CD8-positive, alpha-beta memory T cell (primary cell): ENCODE measurements around the gene AVPR2. TPM values are rescaled to one million over a fixed set of nuclear protein-coding genes. Genes with fewer than 3 reads are reported as not detected.

ENCODE experiments used
- CTCF ChIA-PET: fragments of 350-600 bp; sonication (Branson Sonifier 250); formaldehyde crosslinking; loops from one replicate; lab custom pipeline; 2021; ENCODE audit warnings: antibody characterized with exemption; lab: Charles Lee
- POLR2A ChIA-PET: fragments of 350-600 bp; sonication (Branson Sonifier 250); formaldehyde crosslinking; loops from one replicate; lab custom pipeline; 2021; ENCODE audit warnings: antibody characterized with exemption; lab: Charles Lee
- DNase-seq, 5 donors: peaks; one replicate each; pipeline versions ENCODE4 v3.0.0 to v3.0.0-alpha.2; 2020 to 2022; ENCODE audit warnings: mixed read lengths in 1 of 5
- H3K27ac ChIP-seq: one replicate; pipeline ENCODE4 v1.7.0; 2013; ENCODE audit warnings: low read depth, mild to moderate bottlenecking, low read length, moderate library complexity
- H3K27me3 ChIP-seq: 2 replicates; pipeline ENCODE4 v1.7.0; 2013; ENCODE audit warnings: low read length, mild to moderate bottlenecking; ENCODE audit not compliant: insufficient read depth, poor library complexity, severe bottlenecking
- H3K36me3 ChIP-seq: 2 replicates; pipeline ENCODE4 v1.7.0; 2013; ENCODE audit warnings: mild to moderate bottlenecking, low read length, moderate library complexity; ENCODE audit not compliant: insufficient read depth
- H3K4me1 ChIP-seq: 2 replicates; pipeline ENCODE4 v1.7.0; 2013; ENCODE audit warnings: mild to moderate bottlenecking, low read length, moderate library complexity; ENCODE audit not compliant: insufficient read depth
- H3K4me3 ChIP-seq: 2 replicates; pipeline ENCODE4 v1.7.0; 2013; ENCODE audit warnings: mild to moderate bottlenecking, low read length
- H3K9me3 ChIP-seq: 2 replicates; pipeline ENCODE4 v1.7.0; 2013; ENCODE audit warnings: mild to moderate bottlenecking, low read length
- H3K27ac Mint-ChIP-seq, 8 donors: one replicate each; pipeline ENCODE4 v1.8.0; 2020 to 2021; ENCODE audit warnings: mixed read lengths in 8 of 8, mild to moderate bottlenecking in 6 of 8, inconsistent platforms in 3 of 8, moderate library complexity in 3 of 8
- H3K27me3 Mint-ChIP-seq, 2 donors: one replicate each; pipeline ENCODE4 v1.8.0; 2020 to 2021; ENCODE audit warnings: mixed read lengths in 2 of 2, mild to moderate bottlenecking in 1 of 2, moderate library complexity in 1 of 2
- H3K36me3 Mint-ChIP-seq, 3 donors: one replicate each; pipeline ENCODE4 v1.8.0; 2020 to 2021; ENCODE audit warnings: mixed read lengths in 3 of 3, inconsistent platforms in 1 of 3, mild to moderate bottlenecking in 1 of 3
- H3K4me1 Mint-ChIP-seq, 3 donors: one replicate each; pipeline ENCODE4 v1.8.0; 2020 to 2021; ENCODE audit warnings: mixed read lengths in 3 of 3, inconsistent platforms in 1 of 3, mild to moderate bottlenecking in 1 of 3
- H3K4me3 Mint-ChIP-seq, 7 donors: one replicate each; pipeline ENCODE4 v1.8.0; 2020 to 2021; ENCODE audit warnings: mixed read lengths in 7 of 7, mild to moderate bottlenecking in 6 of 7, moderate library complexity in 4 of 7, inconsistent platforms in 2 of 7
- H3K9me3 Mint-ChIP-seq, 5 donors: one replicate each; pipeline ENCODE4 v1.8.0; 2020 to 2022; ENCODE audit warnings: mixed read lengths in 5 of 5, mild to moderate bottlenecking in 3 of 5, moderate library complexity in 2 of 5, inconsistent platforms in 1 of 5
- polyA plus RNA-seq: library from polyadenylated mRNA; unstranded; fragments of 300-500 nt; fragmentation: Illumina TruSeq; gene quantifications from one replicate; pipeline ENCODE4 v1.2.3, GENCODE V29; 2021
- total RNA-seq, 2 experiments: library from RNA; stranded (reverse); gene quantifications; one replicate each; pipeline ENCODE4 v1.2.3, GENCODE V29; 2021

AVPR2 gene
- total and polyA plus RNA-seq, 3 experiments from 2014 or later, result not detected

GRCh38 chrX:153924149-153924861, 19.8 kb downstream of the AVPR2 start:
- ChIA-PET POLR2A (interaction anchor here (0.6 to 3.1 kb wide), 7 partner anchors 12 to 130 kb away, joined by 4 to 17 read pairs (median 6); partner anchors contain the start of genes IDH3G, NAA10 and SSR4), CTCF (interaction anchor here (0.7 to 10.5 kb wide), 5 partner anchors 9 to 25 kb away, joined by 3 to 230 read pairs (median 5); partner anchors contain the start of genes NAA10 and RENBP)
- Mint-ChIP-seq H3K27me3 (peaks cover 0 to 2% of the 10 kb centered on the region in 2 donors), H3K36me3 (peaks cover 0 to 26% (median 0%) of the 10 kb centered on the region in 3 donors), H3K9me3 (peaks cover 0 to 3% (median 0%) of the 10 kb centered on the region in 5 donors), H3K4me1 (peaks cover 49 to 65% (median 51%) of the 10 kb centered on the region in 3 donors), H3K27ac (peak overlapping the region; percentile 90 to 98 (median 96)), H3K4me3 (peak overlapping the region; percentile 89 to 96 (median 92))
- Histone ChIP-seq H3K9me3 (no peaks in the 10 kb centered on the region), H3K4me3 (peak overlapping the region; percentile 67), H3K4me1 (peaks cover 19% of the 10 kb centered on the region), H3K27ac (peak overlapping the region; percentile 91), H3K36me3 (no peaks in the 10 kb centered on the region), H3K27me3 (no peaks in the 10 kb centered on the region)
- DNase-seq, result peak; percentile 26 to 71 (median 44)

- DNase-seq, result peak in 1 of 5 donors; percentile 47
- peak overlapping the region; percentile 67 for H3K4me3 ChIP-seq
- Mint-ChIP-seq H3K36me3 (peaks cover 0 to 20% (median 0%) of the 10 kb centered on the region in 3 donors), H3K27ac (peak overlapping the region; percentile 90 to 98 (median 96)), H3K9me3 (peaks cover 0 to 3% (median 0%) of the 10 kb centered on the region in 5 donors), H3K4me1 (peaks cover 51 to 68% (median 52%) of the 10 kb centered on the region in 3 donors), H3K27me3 (no peaks in the 10 kb centered on the region), H3K4me3 (peak overlapping the region; percentile 89 to 96 (median 92))
- ChIA-PET CTCF (interaction anchor here (0.9 to 10.5 kb wide), 6 partner anchors 9 to 238 kb away, joined by 3 to 230 read pairs (median 3); partner anchors contain the start of genes HCFC1, IDH3G, RENBP and SSR4), POLR2A (interaction anchor here (0.9 to 3.1 kb wide), 8 partner anchors 10 to 564 kb away, joined by 3 to 17 read pairs (median 5); partner anchors contain the start of genes HCFC1, IDH3G, NAA10 and SSR4)
- H3K4me1 ChIP-seq, result peaks cover 21% of the 10 kb centered on the region
- H3K27ac ChIP-seq, result peak overlapping the region; percentile 91
- H3K36me3 ChIP-seq, result no peaks in the 10 kb centered on the region
- no peaks in the 10 kb centered on the region for H3K27me3 ChIP-seq
- H3K9me3 ChIP-seq, result no peaks in the 10 kb centered on the region
Measured at GRCh38 chrX:153925387-153925738, 20.9 kb downstream of the AVPR2 start.

GRCh38 chrX:153925739-153926551, 21.5 kb downstream of the AVPR2 start, which contains the start of gene ARHGAP4:
Gene ARHGAP4, minus strand, starts transcription at chrX:153926264. Its CDS starts 62 bp downstream, at chrX:153926202.
- Histone ChIP-seq H3K4me3 (peak within 1 kb of the TSS; percentile 86), H3K4me1 (peaks cover 21% of the 10 kb centered on the region), H3K27me3 (no peaks in the 10 kb centered on the region), H3K27ac (peak within 1 kb of the TSS; percentile 91), H3K9me3 (no peaks in the 10 kb centered on the region), H3K36me3 (no peaks in the 10 kb centered on the region)
- Mint-ChIP-seq H3K9me3 (peaks cover 0 to 3% (median 0%) of the 10 kb centered on the region in 5 donors), H3K27me3 (no peaks in the 10 kb centered on the region), H3K4me1 (peaks cover 51 to 68% (median 53%) of the 10 kb centered on the region in 3 donors), H3K36me3 (peaks cover 0 to 24% (median 0%) of the 10 kb centered on the region in 3 donors), H3K27ac (peak within 1 kb of the TSS; percentile 91 to 100 (median 99)), H3K4me3 (peak within 1 kb of the TSS; percentile 89 to 96 (median 92))
- DNase-seq, result peak; percentile 34 to 64 (median 47)
- ChIA-PET POLR2A (interaction anchor here (0.9 to 3.4 kb wide), 14 partner anchors 10 to 564 kb away, joined by 3 to 27 read pairs (median 5); partner anchors contain the start of genes HCFC1, IDH3G, NAA10 and SSR4), CTCF (interaction anchor here (0.9 to 10.5 kb wide), 10 partner anchors 8 to 443 kb away, joined by 3 to 230 read pairs (median 3); partner anchors contain the start of genes HCFC1, IDH3G, RENBP and SSR4)

- Mint-ChIP-seq H3K4me1 (peaks cover 54 to 72% (median 56%) of the 10 kb centered on the region in 3 donors), H3K27me3 (no peaks in the 10 kb centered on the region), H3K27ac (peak overlapping the region; percentile 91 to 100 (median 99)), H3K4me3 (peak overlapping the region; percentile 89 to 95 (median 91)), H3K36me3 (peaks cover 2 to 29% (median 3%) of the 10 kb centered on the region in 3 donors), H3K9me3 (peaks cover 0 to 3% (median 0%) of the 10 kb centered on the region in 5 donors)
- H3K27me3 ChIP-seq, result no peaks in the 10 kb centered on the region
- ChIA-PET POLR2A (interaction anchor here (0.9 to 3.4 kb wide), 10 partner anchors 9 to 563 kb away, joined by 3 to 27 read pairs (median 4); partner anchors contain the start of genes HCFC1, IDH3G, NAA10 and SSR4), CTCF (interaction anchor here (0.8 to 10.5 kb wide), 8 partner anchors 21 to 443 kb away, joined by 3 to 230 read pairs (median 3); partner anchors contain the start of gene RENBP)
- no peaks in the 10 kb centered on the region for H3K36me3 ChIP-seq
- H3K27ac ChIP-seq, result peak overlapping the region; percentile 91
- H3K9me3 ChIP-seq, result no peaks in the 10 kb centered on the region
- H3K4me3 ChIP-seq, result peak overlapping the region; percentile 86
- peaks cover 19% of the 10 kb centered on the region for H3K4me1 ChIP-seq
- DNase-seq, result no peak
Measured at GRCh38 chrX:153926552-153926857, 22.0 kb downstream of the AVPR2 start.

GRCh38 chrX:153926858-153927671, 22.6 kb downstream of the AVPR2 start:
- DNase-seq, result peak; percentile 69 to 90 (median 86)
- Mint-ChIP-seq H3K4me1 (peaks cover 51 to 71% (median 55%) of the 10 kb centered on the region in 3 donors), H3K36me3 (peaks cover 3 to 34% (median 4%) of the 10 kb centered on the region in 3 donors), H3K4me3 (peak overlapping the region; percentile 89 to 95 (median 91)), H3K9me3 (peaks cover 0 to 3% (median 0%) of the 10 kb centered on the region in 5 donors), H3K27me3 (no peaks in the 10 kb centered on the region), H3K27ac (peak overlapping the region; percentile 91 to 100 (median 99))
- Histone ChIP-seq H3K27ac (peak overlapping the region; percentile 91), H3K9me3 (no peaks in the 10 kb centered on the region), H3K4me1 (peaks cover 14% of the 10 kb centered on the region), H3K4me3 (peak overlapping the region; percentile 86), H3K36me3 (no peaks in the 10 kb centered on the region), H3K27me3 (no peaks in the 10 kb centered on the region)
- ChIA-PET POLR2A (interaction anchor here (0.9 to 3.4 kb wide), 12 partner anchors 9 to 563 kb away, joined by 3 to 27 read pairs (median 4); partner anchors contain the start of genes HCFC1, IDH3G, NAA10 and SSR4), CTCF (interaction anchor here (0.8 to 10.5 kb wide), 11 partner anchors 16 to 442 kb away, joined by 3 to 230 read pairs (median 3); partner anchors contain the start of genes HCFC1 and RENBP)

- POLR2A ChIA-PET, result interaction anchor here (1.0 to 3.4 kb wide), 8 partner anchors 13 to 450 kb away, joined by 3 to 27 read pairs (median 4); partner anchors contain the start of genes HCFC1, IDH3G, SSR4 and TMEM187
- CTCF ChIA-PET, result interaction anchor here (1.4 to 10.5 kb wide), 6 partner anchors 17 to 127 kb away, joined by 3 to 230 read pairs (median 5); partner anchors contain the start of genes HCFC1 and RENBP
- Mint-ChIP-seq H3K27ac (peak overlapping the region; percentile 91 to 100 (median 99)), H3K27me3 (no peaks in the 10 kb centered on the region), H3K4me3 (peak overlapping the region; percentile 89 to 95 (median 91)), H3K36me3 (peaks cover 3 to 35% (median 4%) of the 10 kb centered on the region in 3 donors), H3K9me3 (peaks cover 0 to 3% (median 0%) of the 10 kb centered on the region in 5 donors), H3K4me1 (peaks cover 46 to 65% (median 50%) of the 10 kb centered on the region in 3 donors)
- Histone ChIP-seq H3K4me1 (peaks cover 14% of the 10 kb centered on the region), H3K27ac (peak overlapping the region; percentile 91), H3K36me3 (no peaks in the 10 kb centered on the region), H3K27me3 (no peaks in the 10 kb centered on the region), H3K4me3 (peak overlapping the region; percentile 86), H3K9me3 (no peaks in the 10 kb centered on the region)
- no peak for DNase-seq
Measured at GRCh38 chrX:153927672-153927921, 23.1 kb downstream of the AVPR2 start.
